ENCODE data around the gene HOXA10.

Gene HOXA10

DNA sequence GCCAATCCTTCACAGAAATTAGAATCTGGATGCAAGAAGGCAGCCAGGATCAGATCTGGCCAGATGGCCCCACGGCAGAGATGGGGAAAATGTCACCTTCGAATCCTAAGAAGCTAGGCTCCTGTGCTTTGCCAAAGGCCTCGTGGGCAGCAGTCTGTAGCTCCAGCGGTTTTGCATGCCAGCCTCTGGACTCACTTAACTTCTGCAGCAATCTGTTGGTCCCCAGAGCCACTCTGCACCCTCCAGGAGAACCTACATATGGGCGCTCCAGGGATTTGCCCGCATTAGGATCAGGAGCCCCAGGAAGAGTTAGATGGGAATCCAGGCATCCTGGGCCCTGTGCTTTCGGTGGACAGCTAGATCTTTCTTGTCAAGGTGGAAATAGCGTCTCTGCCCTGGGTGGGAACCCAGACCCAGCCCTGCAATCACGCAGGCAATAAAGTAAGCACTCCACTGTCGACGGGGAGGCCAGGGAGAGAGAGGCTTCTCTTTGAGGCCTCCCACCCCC is 35.9 kb upstream of the HOXA10 start:
- H3K4me3 ChIP-seq (ENCODE audit: low read depth, low read length), result no peak overlapping the region
- TF ChIP-seq, protein P1, sequence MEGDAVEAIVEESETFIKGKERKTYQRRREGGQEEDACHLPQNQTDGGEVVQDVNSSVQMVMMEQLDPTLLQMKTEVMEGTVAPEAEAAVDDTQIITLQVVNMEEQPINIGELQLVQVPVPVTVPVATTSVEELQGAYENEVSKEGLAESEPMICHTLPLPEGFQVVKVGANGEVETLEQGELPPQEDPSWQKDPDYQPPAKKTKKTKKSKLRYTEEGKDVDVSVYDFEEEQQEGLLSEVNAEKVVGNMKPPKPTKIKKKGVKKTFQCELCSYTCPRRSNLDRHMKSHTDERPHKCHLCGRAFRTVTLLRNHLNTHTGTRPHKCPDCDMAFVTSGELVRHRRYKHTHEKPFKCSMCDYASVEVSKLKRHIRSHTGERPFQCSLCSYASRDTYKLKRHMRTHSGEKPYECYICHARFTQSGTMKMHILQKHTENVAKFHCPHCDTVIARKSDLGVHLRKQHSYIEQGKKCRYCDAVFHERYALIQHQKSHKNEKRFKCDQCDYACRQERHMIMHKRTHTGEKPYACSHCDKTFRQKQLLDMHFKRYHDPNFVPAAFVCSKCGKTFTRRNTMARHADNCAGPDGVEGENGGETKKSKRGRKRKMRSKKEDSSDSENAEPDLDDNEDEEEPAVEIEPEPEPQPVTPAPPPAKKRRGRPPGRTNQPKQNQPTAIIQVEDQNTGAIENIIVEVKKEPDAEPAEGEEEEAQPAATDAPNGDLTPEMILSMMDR (IDR thresholded peaks at IDR 0.05; ENCODE audit: insufficient read depth, low read depth, low read length, missing control alignments), result no peak
- DNase-seq (ENCODE audit: low read depth), result no peak

DNA sequence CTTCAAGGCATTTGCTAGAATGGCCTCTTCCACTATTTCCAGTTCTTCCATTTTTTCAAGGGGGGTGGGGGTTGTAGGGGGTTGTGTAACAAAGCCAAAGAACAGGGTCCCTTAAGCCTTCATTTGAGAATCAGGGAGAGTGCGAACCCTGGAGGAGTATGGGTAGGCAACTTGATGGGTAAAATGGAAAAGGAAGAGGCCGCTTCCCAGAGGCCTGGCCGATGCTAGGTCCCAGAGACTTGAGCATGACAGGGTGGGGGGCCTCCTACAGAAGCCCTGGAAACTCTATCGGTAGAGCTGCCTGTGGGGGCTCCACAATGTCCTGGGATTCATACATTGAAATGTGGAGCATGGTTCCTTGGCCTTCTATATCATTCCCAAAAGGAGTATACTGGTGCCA is 34.9 kb upstream of the HOXA10 start:
- DNase-seq (ENCODE audit: low read depth), result no peak

DNA sequence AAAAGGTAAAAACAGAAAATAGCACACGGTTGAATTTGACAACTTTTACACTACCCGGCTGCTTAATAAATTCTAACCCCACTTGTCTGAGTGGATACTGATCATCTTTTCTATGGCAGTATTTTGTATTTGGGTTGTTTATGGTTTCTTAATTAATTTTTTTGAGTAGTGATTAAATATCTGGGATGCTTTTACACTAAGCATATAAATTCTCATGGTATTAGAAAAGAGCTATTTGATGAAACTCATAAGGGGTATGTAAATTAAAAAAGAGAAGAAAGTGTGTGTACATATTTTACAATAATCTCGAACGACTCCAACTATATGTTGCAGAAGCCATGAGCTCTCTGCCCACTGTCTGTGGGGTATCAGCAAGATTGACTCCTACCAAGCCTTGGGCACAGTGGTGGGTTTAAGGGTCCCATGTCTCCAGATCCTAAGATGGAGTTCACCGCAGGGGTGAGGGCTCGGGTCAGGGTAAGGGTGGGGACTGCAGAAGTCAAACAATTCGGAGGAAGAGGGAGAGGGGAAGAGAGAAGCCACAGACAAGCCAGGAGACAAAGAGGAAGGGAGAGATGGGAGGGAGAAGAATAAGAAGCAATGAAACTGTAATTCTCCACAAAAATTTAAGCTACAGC is 33.3 kb upstream of the HOXA10 start:
- TF ChIP-seq, protein P1 (IDR thresholded peaks at IDR 0.05; ENCODE audit: insufficient read depth, low read depth, low read length, missing control alignments), result no peak
- H3K4me3 ChIP-seq (ENCODE audit: low read depth, low read length), result no peak overlapping the region
- no peak for DNase-seq (ENCODE audit: low read depth)

More for the DNA sequence above, 34.9 kb upstream of the HOXA10 start:
- H3K4me3 ChIP-seq (ENCODE audit: low read depth, low read length), result no peak overlapping the region
- TF ChIP-seq, protein P1 (IDR thresholded peaks at IDR 0.05; ENCODE audit: insufficient read depth, low read depth, low read length, missing control alignments), result no peak

DNA sequence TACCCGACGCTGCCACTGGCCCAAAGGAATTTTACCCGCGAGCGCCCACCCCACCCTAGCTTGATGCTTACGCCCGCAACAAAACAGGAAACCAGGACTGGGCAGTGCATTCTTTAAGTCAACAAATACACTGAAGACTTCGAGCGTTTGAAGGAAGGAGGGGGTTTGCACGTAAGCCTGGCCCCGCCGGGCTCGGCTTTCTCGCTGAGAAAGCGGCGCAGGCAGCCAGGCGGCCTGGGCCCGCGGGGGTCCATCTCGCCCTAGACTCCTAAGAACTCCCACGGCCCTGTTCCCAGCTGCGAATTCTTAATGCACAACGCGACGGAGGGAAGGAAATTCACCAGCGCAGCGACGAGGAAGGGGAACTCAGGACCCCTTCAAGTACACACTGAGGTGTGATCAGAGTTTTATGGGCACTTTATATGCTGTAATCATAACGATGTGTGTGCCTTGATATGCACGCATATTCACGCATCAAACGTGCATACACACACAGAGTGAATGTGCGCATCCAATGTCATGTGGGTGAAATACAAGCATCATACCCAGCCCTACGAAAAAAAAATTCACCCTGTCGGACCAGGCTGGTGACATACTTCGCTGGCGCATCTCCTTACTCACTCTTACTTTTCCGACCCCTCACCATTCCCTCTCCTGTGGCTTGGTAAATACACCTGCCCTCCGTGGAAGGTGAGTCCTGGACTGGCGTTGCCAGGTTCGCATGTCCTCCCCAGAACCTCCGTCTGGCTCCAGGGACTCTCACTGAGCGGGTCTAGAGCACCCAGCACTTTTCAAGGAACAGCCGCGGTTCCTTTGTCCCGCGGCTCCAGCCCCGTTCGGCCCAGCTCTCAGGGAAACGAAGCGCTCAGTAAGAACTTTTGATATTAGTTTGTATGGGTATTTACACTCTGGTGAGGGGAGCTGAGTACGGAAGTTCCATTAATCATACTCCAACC is 31.5 kb upstream of the HOXA10 start:
- no peak overlapping the region for H3K4me3 ChIP-seq (ENCODE audit: low read depth, low read length)
- TF ChIP-seq, protein P1 (IDR thresholded peaks at IDR 0.05; ENCODE audit: insufficient read depth, low read depth, low read length, missing control alignments), result no peak
- DNase-seq (ENCODE audit: low read depth), result no peak

DNA sequence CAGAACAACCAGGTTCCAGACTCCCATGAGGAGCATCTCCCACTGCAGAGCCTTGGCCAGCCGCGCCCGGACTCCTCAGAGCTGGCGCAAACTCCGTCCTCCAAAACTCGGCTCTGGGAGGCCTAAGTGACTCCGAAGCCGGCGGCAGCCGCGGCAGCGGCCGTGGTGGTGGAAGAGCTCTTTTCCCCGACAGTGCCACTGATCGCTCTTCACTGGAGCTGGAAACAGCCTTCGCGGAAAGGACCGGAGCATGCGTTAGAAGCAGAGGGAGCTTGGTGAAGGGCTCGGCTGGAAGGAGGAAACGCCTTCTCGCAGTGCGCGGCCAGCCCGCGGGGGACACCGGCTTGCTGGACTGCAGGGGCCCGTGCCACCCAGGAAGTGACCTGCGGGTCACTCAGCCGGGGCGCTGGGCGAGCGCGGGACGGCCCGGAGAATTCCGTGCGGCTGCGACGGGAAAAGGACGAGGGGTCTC is 30.8 kb upstream of the HOXA10 start:
- no peak overlapping the region for H3K4me3 ChIP-seq (ENCODE audit: low read depth, low read length)
- no peak for DNase-seq (ENCODE audit: low read depth)
- TF ChIP-seq, protein P1 (IDR thresholded peaks at IDR 0.05; ENCODE audit: insufficient read depth, low read depth, low read length, missing control alignments), result no peak

DNA sequence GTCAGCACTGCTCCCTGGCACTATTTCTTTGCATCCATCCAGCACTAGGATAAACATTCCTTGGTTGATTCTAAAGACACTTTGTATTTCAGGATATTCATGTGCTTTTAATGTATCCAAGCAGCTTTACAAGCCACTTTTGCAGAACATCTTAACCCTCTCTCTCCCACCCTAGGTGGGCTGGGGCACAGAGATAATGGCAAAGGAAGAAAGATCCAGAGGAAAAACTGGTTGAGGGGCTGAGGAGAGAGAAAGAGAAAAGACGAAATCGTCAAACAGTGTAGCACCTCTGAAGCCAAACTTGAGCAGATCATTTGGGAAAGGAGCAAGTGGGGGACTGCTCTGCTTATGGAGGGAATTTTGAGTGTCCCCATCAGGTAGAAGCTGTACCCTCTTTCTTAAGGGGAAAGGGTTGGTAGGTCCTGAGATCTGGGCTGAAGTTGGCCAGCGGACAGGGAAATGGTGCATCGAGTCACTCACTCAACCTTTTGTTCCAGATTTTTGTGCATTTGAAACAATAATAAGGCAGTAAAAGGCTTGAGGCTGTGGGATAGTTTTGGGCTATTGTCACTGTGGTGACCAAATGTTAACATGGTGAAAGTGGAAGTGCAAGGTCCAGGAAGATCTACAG is 30.0 kb upstream of the HOXA10 start:
- no peak overlapping the region for H3K4me3 ChIP-seq (ENCODE audit: low read depth, low read length)
- DNase-seq (ENCODE audit: low read depth), result no peak
- TF ChIP-seq, protein P1 (IDR thresholded peaks at IDR 0.05; ENCODE audit: insufficient read depth, low read depth, low read length, missing control alignments), result no peak

Measured in GM12865 (cell line).